ENCODE results near the gene CACNG3.

CACNG3 gene

GRCh38 chr16:24255456-24256371 is at the start of gene CACNG3:
TSS of gene CACNG3 (plus strand) at chr16:24256335. CDS start at chr16:24256755, 420 bp downstream.
- peaks cover 4 to 17% of the 10 kb centered on the region in 2 donors for H3K27me3 ChIP-seq (ENCODE audit: control insufficient read depth in 2 of 2, insufficient read depth in 2 of 2, low read length in 2 of 2)
- H3K27ac ChIP-seq (ENCODE audit: low read depth in 2 of 2, low read length in 2 of 2): no peak within 1 kb of the TSS
- H3K9ac ChIP-seq (ENCODE audit: low read depth in 1 of 2, low read length in 2 of 2): no peak within 1 kb of the TSS
- H3K36me3 ChIP-seq (ENCODE audit: control insufficient read depth in 2 of 2, insufficient read depth in 2 of 2, low read length in 2 of 2): no peaks in the 10 kb centered on the region
- H3K9me3 ChIP-seq (ENCODE audit: control insufficient read depth in 2 of 2, low read length in 2 of 2): no peaks in the 10 kb centered on the region
- no peaks in the 10 kb centered on the region for H3K4me1 ChIP-seq (ENCODE audit: control insufficient read depth in 2 of 2, insufficient read depth in 2 of 2, low read length in 2 of 2)
- H3K4me3 ChIP-seq (ENCODE audit: low read length in 2 of 2): no peak within 1 kb of the TSS

GRCh38 chr16:24206926-24207325 is 49.2 kb upstream of the CACNG3 start:
- peaks cover 0 to 4% of the 10 kb centered on the region in 2 donors for H3K36me3 ChIP-seq (ENCODE audit: control insufficient read depth in 2 of 2, insufficient read depth in 2 of 2, low read length in 2 of 2)
- H3K9ac ChIP-seq (ENCODE audit: low read depth in 1 of 2, low read length in 2 of 2): no peak overlapping the region
- no peaks in the 10 kb centered on the region for H3K9me3 ChIP-seq (ENCODE audit: control insufficient read depth in 2 of 2, low read length in 2 of 2)
- no peaks in the 10 kb centered on the region for H3K4me1 ChIP-seq (ENCODE audit: control insufficient read depth in 2 of 2, insufficient read depth in 2 of 2, low read length in 2 of 2)
- no peak overlapping the region for H3K4me3 ChIP-seq (ENCODE audit: low read length in 2 of 2)
- H3K27ac ChIP-seq (ENCODE audit: low read depth in 2 of 2, low read length in 2 of 2): no peak overlapping the region
- H3K27me3 ChIP-seq (ENCODE audit: control insufficient read depth in 2 of 2, insufficient read depth in 2 of 2, low read length in 2 of 2): no peaks in the 10 kb centered on the region

DNA sequence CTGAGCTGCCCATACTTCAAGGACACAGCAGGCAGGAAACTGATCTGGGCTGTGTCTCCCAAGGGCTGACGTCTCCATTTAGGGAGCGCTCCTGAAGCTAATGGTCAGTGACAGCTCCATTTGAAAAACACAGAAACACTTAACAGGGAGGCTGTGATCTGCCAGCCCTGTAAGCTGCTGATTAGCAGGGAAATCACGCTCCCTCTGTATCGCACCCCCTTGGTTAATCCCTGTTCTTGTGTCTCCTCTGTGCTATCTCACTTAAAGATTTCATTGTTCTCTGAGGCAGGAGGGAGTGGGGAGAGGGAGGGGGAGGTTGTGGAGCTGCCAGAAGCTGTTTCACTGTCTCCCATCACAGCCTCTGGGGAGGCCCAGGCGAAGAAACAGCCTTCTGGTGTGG is 47.4 kb upstream of the CACNG3 start:
- Histone ChIP-seq H3K36me3 (ENCODE audit: control insufficient read depth in 2 of 2, insufficient read depth in 2 of 2, low read length in 2 of 2) (peaks cover 0 to 4% of the 10 kb centered on the region in 2 donors), H3K4me1 (ENCODE audit: control insufficient read depth in 2 of 2, insufficient read depth in 2 of 2, low read length in 2 of 2) (no peaks in the 10 kb centered on the region), H3K4me3 (ENCODE audit: low read length in 2 of 2) (no peak overlapping the region), H3K27me3 (ENCODE audit: control insufficient read depth in 2 of 2, insufficient read depth in 2 of 2, low read length in 2 of 2) (no peaks in the 10 kb centered on the region), H3K27ac (ENCODE audit: low read depth in 2 of 2, low read length in 2 of 2) (no peak overlapping the region), H3K9ac (ENCODE audit: low read depth in 1 of 2, low read length in 2 of 2) (no peak overlapping the region), H3K9me3 (ENCODE audit: control insufficient read depth in 2 of 2, low read length in 2 of 2) (no peaks in the 10 kb centered on the region)

DNA sequence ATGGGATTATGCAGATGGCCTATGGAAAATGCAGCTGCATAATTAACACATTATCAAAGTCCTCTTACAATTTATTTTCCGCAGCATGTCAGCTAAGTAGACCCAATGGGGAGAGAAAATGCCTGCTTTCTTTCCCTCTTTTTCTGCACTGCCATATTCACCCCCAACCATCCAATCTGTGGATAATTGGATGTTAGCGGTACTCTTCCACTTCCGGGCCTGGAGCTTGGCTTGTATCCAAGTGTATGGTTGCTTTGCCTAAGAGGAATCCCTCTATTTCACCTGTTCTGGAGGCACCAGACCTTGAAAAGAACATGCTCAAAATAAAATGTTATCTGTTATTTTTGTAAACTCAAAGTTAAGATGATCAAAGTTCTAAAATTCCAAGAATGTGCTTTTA is 41.1 kb upstream of the CACNG3 start:
- no peak overlapping the region for H3K9ac ChIP-seq (ENCODE audit: low read depth in 1 of 2, low read length in 2 of 2)
- H3K9me3 ChIP-seq (ENCODE audit: control insufficient read depth in 2 of 2, low read length in 2 of 2): no peaks in the 10 kb centered on the region

GRCh38 chr16:24216961-24217360 is 39.2 kb upstream of the CACNG3 start:
- Histone ChIP-seq H3K27ac (ENCODE audit: low read depth in 2 of 2, low read length in 2 of 2) (no peak overlapping the region), H3K36me3 (ENCODE audit: control insufficient read depth in 2 of 2, insufficient read depth in 2 of 2, low read length in 2 of 2) (no peaks in the 10 kb centered on the region)

More for the DNA sequence above, 41.1 kb upstream of the CACNG3 start:
- no peaks in the 10 kb centered on the region for H3K27me3 ChIP-seq (ENCODE audit: control insufficient read depth in 2 of 2, insufficient read depth in 2 of 2, low read length in 2 of 2)
- no peaks in the 10 kb centered on the region for H3K36me3 ChIP-seq (ENCODE audit: control insufficient read depth in 2 of 2, insufficient read depth in 2 of 2, low read length in 2 of 2)
- no peak overlapping the region for H3K4me3 ChIP-seq (ENCODE audit: low read length in 2 of 2)
- no peak overlapping the region for H3K27ac ChIP-seq (ENCODE audit: low read depth in 2 of 2, low read length in 2 of 2)
- no peaks in the 10 kb centered on the region for H3K4me1 ChIP-seq (ENCODE audit: control insufficient read depth in 2 of 2, insufficient read depth in 2 of 2, low read length in 2 of 2)

GRCh38 chr16:24217461-24217860 is 38.7 kb upstream of the CACNG3 start:
- no peaks in the 10 kb centered on the region for H3K9me3 ChIP-seq (ENCODE audit: control insufficient read depth in 2 of 2, low read length in 2 of 2)
- no peak overlapping the region for H3K27ac ChIP-seq (ENCODE audit: low read depth in 2 of 2, low read length in 2 of 2)
- H3K4me3 ChIP-seq (ENCODE audit: low read length in 2 of 2): no peak overlapping the region
- no peak overlapping the region for H3K9ac ChIP-seq (ENCODE audit: low read depth in 1 of 2, low read length in 2 of 2)
- H3K4me1 ChIP-seq (ENCODE audit: control insufficient read depth in 2 of 2, insufficient read depth in 2 of 2, low read length in 2 of 2): no peaks in the 10 kb centered on the region
- H3K27me3 ChIP-seq (ENCODE audit: control insufficient read depth in 2 of 2, insufficient read depth in 2 of 2, low read length in 2 of 2): no peaks in the 10 kb centered on the region
- H3K36me3 ChIP-seq (ENCODE audit: control insufficient read depth in 2 of 2, insufficient read depth in 2 of 2, low read length in 2 of 2): no peaks in the 10 kb centered on the region

More at GRCh38 chr16:24216961-24217360, 39.2 kb upstream of the CACNG3 start:
- no peak overlapping the region for H3K9ac ChIP-seq (ENCODE audit: low read depth in 1 of 2, low read length in 2 of 2)
- no peaks in the 10 kb centered on the region for H3K9me3 ChIP-seq (ENCODE audit: control insufficient read depth in 2 of 2, low read length in 2 of 2)
- no peaks in the 10 kb centered on the region for H3K4me1 ChIP-seq (ENCODE audit: control insufficient read depth in 2 of 2, insufficient read depth in 2 of 2, low read length in 2 of 2)
- H3K4me3 ChIP-seq (ENCODE audit: low read length in 2 of 2): no peak overlapping the region
- no peaks in the 10 kb centered on the region for H3K27me3 ChIP-seq (ENCODE audit: control insufficient read depth in 2 of 2, insufficient read depth in 2 of 2, low read length in 2 of 2)

DNA sequence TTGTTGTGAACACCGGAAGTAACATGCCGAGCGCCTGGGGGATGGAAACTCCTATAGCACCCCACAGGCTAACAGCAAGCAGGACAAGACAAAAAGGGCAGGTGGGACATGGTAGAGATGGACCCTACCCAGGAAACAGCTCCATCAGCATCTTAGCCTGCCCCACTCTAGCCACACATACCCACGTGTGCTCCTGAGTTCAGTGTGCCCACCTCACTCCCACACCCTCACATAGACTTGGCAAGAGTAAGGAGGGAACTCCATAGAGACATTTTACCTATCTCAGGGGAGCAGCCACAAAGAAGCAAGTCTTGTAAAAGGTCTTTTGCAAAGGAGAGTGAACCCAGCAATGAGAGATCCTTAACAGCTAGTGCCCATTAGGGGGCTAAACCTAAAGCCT is 37.8 kb upstream of the CACNG3 start:
- H3K36me3 ChIP-seq (ENCODE audit: control insufficient read depth in 2 of 2, insufficient read depth in 2 of 2, low read length in 2 of 2): no peaks in the 10 kb centered on the region
- no peak overlapping the region for H3K9ac ChIP-seq (ENCODE audit: low read depth in 1 of 2, low read length in 2 of 2)
- H3K27ac ChIP-seq (ENCODE audit: low read depth in 2 of 2, low read length in 2 of 2): no peak overlapping the region
- H3K4me3 ChIP-seq (ENCODE audit: low read length in 2 of 2): no peak overlapping the region
- H3K9me3 ChIP-seq (ENCODE audit: control insufficient read depth in 2 of 2, low read length in 2 of 2): no peaks in the 10 kb centered on the region
- no peaks in the 10 kb centered on the region for H3K4me1 ChIP-seq (ENCODE audit: control insufficient read depth in 2 of 2, insufficient read depth in 2 of 2, low read length in 2 of 2)
- no peaks in the 10 kb centered on the region for H3K27me3 ChIP-seq (ENCODE audit: control insufficient read depth in 2 of 2, insufficient read depth in 2 of 2, low read length in 2 of 2)

GRCh38 chr16:24221219-24221618 is 34.9 kb upstream of the CACNG3 start:
- Histone ChIP-seq H3K9ac (ENCODE audit: low read depth in 1 of 2, low read length in 2 of 2) (no peak overlapping the region), H3K4me1 (ENCODE audit: control insufficient read depth in 2 of 2, insufficient read depth in 2 of 2, low read length in 2 of 2) (no peaks in the 10 kb centered on the region), H3K36me3 (ENCODE audit: control insufficient read depth in 2 of 2, insufficient read depth in 2 of 2, low read length in 2 of 2) (no peaks in the 10 kb centered on the region), H3K27me3 (ENCODE audit: control insufficient read depth in 2 of 2, insufficient read depth in 2 of 2, low read length in 2 of 2) (no peaks in the 10 kb centered on the region), H3K27ac (ENCODE audit: low read depth in 2 of 2, low read length in 2 of 2) (no peak overlapping the region), H3K4me3 (ENCODE audit: low read length in 2 of 2) (no peak overlapping the region), H3K9me3 (ENCODE audit: control insufficient read depth in 2 of 2, low read length in 2 of 2) (no peaks in the 10 kb centered on the region)

DNA sequence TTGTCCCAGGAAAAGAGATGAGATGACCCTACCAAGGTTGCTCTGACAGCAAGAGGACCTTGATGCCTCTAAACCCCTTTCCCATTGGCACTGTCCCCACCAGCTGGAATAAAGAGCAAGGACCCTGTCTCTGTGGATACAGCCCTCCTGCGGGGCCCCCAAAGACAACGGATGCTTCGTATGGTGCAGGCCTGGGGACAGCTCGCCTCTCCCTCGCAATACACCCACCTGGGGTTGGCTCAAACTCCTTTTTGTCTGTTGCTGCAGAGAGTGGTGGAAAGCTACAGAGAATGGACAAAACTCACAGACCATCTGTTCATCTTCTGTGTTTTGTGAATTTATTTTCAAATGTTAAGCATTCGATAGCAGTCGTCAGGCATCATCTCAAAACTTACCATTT is 27.6 kb upstream of the CACNG3 start:
- H3K9me3 ChIP-seq (ENCODE audit: control insufficient read depth in 2 of 2, low read length in 2 of 2): no peaks in the 10 kb centered on the region
- no peaks in the 10 kb centered on the region for H3K4me1 ChIP-seq (ENCODE audit: control insufficient read depth in 2 of 2, insufficient read depth in 2 of 2, low read length in 2 of 2)
- no peaks in the 10 kb centered on the region for H3K36me3 ChIP-seq (ENCODE audit: control insufficient read depth in 2 of 2, insufficient read depth in 2 of 2, low read length in 2 of 2)
- H3K9ac ChIP-seq (ENCODE audit: low read depth in 1 of 2, low read length in 2 of 2): no peak overlapping the region
- no peaks in the 10 kb centered on the region for H3K27me3 ChIP-seq (ENCODE audit: control insufficient read depth in 2 of 2, insufficient read depth in 2 of 2, low read length in 2 of 2)
- H3K4me3 ChIP-seq (ENCODE audit: low read length in 2 of 2): no peak overlapping the region
- H3K27ac ChIP-seq (ENCODE audit: low read depth in 2 of 2, low read length in 2 of 2): no peak overlapping the region

DNA sequence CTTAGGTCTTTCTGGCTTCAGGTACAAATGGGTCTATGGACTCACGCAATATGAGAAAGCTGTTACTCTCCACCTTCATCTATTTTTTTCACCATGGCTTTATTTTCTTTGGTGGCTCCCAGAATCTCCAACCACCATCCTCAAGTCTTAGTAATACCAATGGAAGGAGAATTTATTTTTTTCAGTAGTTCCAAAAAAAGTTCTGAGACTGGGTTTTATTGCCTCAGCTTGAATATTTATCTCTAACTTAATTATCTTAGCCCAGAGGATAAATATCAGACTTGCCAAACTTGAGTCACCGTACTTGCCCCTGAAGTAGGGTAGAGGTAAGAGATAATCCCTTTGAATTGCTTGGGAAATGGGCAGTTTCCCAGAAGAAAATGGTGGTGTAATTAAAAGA is 23.2 kb upstream of the CACNG3 start:
- no peak overlapping the region for H3K9ac ChIP-seq (ENCODE audit: low read depth in 1 of 2, low read length in 2 of 2)
- no peak overlapping the region for H3K27ac ChIP-seq (ENCODE audit: low read depth in 2 of 2, low read length in 2 of 2)
- no peaks in the 10 kb centered on the region for H3K4me1 ChIP-seq (ENCODE audit: control insufficient read depth in 2 of 2, insufficient read depth in 2 of 2, low read length in 2 of 2)
- no peaks in the 10 kb centered on the region for H3K36me3 ChIP-seq (ENCODE audit: control insufficient read depth in 2 of 2, insufficient read depth in 2 of 2, low read length in 2 of 2)
- H3K4me3 ChIP-seq (ENCODE audit: low read length in 2 of 2): no peak overlapping the region
- no peaks in the 10 kb centered on the region for H3K27me3 ChIP-seq (ENCODE audit: control insufficient read depth in 2 of 2, insufficient read depth in 2 of 2, low read length in 2 of 2)
- peaks cover 0 to 3% of the 10 kb centered on the region in 2 donors for H3K9me3 ChIP-seq (ENCODE audit: control insufficient read depth in 2 of 2, low read length in 2 of 2)
